Measurements from ENCODE around the gene ATCAY.

Gene ATCAY

DNA sequence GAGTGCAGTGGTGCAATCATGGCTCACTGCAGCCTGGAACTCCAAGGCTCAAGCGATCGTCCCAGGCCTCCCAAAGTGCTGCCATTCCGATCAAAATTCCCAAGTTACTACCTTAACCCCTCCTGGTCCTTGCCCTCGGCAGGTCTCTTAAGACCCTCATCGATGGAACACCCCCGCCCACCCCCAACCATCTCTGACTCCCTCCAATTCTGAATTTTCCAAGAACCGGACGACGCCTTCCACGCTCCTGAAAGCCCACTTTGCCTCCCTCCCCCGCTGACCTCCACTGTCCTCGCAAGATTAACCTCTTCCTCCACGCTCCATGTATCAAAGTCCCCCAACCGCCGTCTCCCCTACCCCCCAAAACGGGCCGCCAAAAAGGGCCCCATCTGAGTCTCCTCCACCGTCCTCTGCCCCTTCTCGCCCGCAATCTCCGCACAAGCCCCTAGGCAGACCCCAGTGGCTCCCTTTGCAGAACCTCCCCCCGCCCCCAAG is 89.9 kb downstream of the ATCAY start:
- no peak for DNase-seq (ENCODE audit: low read depth)

DNA sequence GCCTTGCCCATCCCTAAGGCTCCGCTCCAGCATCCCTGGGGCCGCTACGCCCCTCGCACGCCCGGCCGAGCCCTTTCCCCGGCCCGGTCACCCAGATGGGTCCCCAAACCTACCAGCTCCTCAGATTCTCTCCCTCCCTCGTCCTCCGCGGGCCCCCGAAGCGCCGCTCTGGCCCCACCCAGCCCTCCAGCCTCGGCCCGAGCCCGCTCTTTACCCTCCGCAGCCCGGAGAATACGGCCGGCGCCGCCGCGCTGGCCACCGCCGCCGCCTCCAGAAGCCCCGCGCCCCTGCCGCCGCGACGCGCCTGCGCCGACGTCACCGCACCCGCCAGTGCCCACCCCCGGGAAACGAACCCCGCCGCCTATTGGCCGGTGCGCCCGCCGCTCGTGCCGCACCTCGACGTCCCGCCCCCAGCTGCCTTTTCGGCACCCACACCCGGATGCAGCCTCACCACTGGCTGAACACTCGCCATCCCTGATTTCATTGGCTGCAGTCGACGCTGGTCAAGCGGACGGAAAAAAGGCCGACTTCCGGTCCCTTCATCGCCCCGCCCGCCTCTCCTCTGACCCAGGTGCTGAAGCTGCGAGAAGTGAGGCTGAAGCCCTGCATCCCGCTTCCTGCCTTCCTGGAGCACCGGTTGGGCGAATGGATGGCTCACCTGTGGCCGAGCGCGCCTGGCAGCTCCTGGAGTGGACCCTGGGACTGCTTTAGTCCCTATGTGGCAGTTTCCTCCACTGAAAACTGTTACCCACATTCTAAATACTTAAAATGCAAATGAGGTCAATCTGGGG is 90.5 kb downstream of the ATCAY start, which contains the start of gene DAPK3:
Gene DAPK3 (minus strand): TSS at position 292 of the 791 bp plus-strand sequence. CDS start 1,364 bp downstream, outside the sequence.
- peak; percentile 82 for DNase-seq (ENCODE audit: low read depth)

DNA sequence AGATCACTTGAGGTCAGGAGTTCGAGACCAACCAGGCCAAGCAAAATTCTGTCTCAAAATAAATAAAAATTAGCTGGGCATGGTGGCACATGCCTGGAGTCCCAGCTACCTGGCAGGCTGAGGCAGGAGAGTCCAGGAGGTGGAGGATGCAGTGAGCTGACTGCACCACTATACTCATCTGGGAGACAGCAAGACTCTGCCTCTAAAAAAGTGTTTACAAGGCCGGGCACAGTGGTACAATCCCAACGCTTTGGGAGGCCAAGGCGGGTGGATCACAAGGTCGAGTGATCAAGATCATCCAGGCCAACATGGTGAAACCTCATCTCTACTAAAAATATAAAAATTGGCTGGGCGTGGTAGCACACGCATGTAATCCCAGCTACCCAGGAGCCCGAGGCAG is 94.7 kb downstream of the ATCAY start:
- DNase-seq (ENCODE audit: low read depth): no peak

- DNase-seq (ENCODE audit: low read depth): no peak
These were observed 95.2 kb downstream of the ATCAY start for GRCh38 chr19:3975637-3976087.

- no peak for DNase-seq (ENCODE audit: low read depth)
These were observed 96.2 kb downstream of the ATCAY start for GRCh38 chr19:3976495-3977241.

Data from T-helper 22 cell (primary cell).